RWPE1 (cell line): ENCODE results near the gene GALNT18.

Source experiments
- CTCF ChIA-PET: fragments of 350-600 bp; sonication (Branson Sonifier 250); formaldehyde crosslinking; extraction: SDS; loops from one replicate; lab custom pipeline; 2021; lab: Yijun Ruan, JAX
- POLR2A ChIA-PET: fragments of 400-600 bp; formaldehyde crosslinking; extraction: SDS; loops from one replicate; lab custom pipeline; 2020; ENCODE audit warnings: antibody characterized with exemption; ENCODE audit not compliant: low non-redundant PET; lab: Yijun Ruan, JAX
- DNase-seq: peaks from one replicate; pipeline ENCODE4 v3.0.0; 2012; ENCODE audit warnings: low spot score
- H3K27ac ChIP-seq: fragments of 450-650 bp; 2 replicates; pipeline ENCODE4 v1.5.1; 2017
- CTCF ChIP-seq: fragments of 450-650 bp; conservative IDR thresholded peaks from 2 replicates; pipeline ENCODE4 v1.5.1; 2017; ENCODE audit warnings: low read depth, mild to moderate bottlenecking

Gene GALNT18

DNA sequence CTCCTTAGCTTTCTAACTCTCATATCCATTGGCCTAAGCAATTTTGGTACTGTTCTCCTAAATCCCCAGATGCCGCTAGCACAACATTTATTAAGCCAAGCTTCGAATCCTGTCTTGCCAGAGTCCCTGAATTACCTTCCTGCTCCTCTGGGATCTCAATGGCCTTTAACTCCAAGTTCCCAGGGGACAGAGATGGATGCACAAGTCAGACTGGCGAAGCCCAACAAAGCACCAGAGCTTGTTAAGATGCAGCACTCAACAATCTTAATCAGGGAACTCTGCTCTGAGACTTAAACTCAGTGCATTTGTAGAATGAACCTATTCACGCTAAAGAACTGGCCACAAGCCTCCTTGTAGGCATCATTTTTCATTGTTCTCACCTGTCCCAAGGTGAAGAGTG, 9.4 kb downstream of the GALNT18 start:
- TF ChIP-seq CTCF: no peak
- ChIA-PET CTCF (interaction anchor here (1.2 kb wide), 1 partner anchor 187 kb away, joined by 4 read pairs; no protein-coding TSS in a partner anchor), POLR2A (no interaction called here)
- no peak for DNase-seq
- no peak overlapping the region for H3K27ac ChIP-seq

DNA sequence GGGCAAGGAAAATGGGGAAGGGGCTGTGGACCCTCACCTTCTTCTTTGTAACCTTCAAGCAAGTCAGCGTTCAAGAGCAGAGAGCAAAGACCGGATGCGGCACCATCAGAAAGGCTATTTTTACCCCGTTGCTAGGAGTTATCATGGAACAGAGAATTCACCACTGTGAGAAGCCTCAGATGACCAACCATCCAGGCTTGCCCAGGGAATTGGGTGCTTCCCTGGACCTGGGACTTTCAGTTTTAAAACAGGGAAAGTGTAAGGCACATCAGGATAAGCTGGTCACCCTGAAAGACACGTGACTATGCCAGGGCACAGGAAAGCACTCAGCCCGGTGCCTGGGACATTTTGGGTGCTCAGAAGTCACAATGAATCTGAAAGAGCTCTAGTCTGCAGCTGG, 10.4 kb downstream of the GALNT18 start:
- DNase-seq: no peak
- ChIA-PET POLR2A (no interaction called here), CTCF (interaction anchor here (1.2 kb wide), 1 partner anchor 188 kb away, joined by 4 read pairs; no protein-coding TSS in a partner anchor)
- TF ChIP-seq CTCF: no peak
- no peak overlapping the region for H3K27ac ChIP-seq

DNA sequence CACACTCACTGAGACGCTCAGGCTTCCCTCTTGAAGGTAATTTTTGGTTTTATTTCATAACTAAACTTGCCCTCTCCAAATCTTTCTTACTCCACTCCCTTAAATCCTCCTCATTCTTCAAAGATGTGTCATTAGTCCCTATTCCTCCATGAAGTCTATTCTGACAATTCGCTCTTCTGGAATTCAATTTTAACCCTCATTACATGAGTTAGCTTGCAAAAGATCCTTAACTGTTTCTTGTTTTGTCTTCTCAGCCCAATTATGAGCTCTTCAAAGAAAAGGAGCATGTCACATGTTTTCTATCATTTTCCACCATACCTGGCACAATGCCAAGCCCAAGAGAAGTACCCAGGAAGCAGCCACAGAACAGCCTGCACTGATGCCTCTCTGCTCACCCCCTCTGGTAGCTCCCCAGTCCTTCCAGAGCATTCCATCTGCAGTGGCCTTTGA, 13.0 kb downstream of the GALNT18 start:
- no peak for TF ChIP-seq CTCF
- peak overlapping the region; percentile 87 for H3K27ac ChIP-seq
- POLR2A ChIA-PET: no interaction called here
- CTCF ChIA-PET: no interaction called here
- DNase-seq: peak; percentile 62

DNA sequence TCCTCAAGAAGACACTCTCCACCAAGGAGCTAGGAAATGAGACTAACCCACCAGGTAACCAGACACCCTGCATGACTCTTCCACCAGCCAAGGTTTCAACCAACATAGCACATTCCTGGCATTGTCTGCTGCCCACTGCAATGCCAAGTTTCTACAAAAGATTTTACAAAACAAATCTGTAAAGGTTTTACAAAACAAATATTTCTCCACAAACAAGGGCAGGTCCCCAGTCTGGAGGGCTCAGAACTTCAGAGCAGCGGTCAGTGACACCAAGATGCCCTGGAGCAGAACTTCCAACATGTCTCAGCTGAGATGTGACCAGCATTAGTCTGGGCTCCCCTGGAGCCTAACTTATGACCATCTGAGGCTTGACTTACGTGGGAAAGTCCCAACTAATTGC, 14.0 kb downstream of the GALNT18 start:
- TF ChIP-seq CTCF: no peak
- CTCF ChIA-PET: interaction anchor here (0.7 kb wide), 2 partner anchors 45 to 341 kb away, joined by 3 read pairs; no protein-coding TSS in a partner anchor
- DNase-seq: peak; percentile 20
- POLR2A ChIA-PET: no interaction called here
- peak overlapping the region; percentile 87 for H3K27ac ChIP-seq

GRCh38 chr11:11605821-11606450, 15.9 kb downstream of the GALNT18 start:
- ChIA-PET CTCF (no interaction called here), POLR2A (no interaction called here)
- no peak for TF ChIP-seq CTCF

GRCh38 chr11:11605181-11605580, 16.6 kb downstream of the GALNT18 start:
- CTCF ChIA-PET: no interaction called here
- POLR2A ChIA-PET: no interaction called here

More at GRCh38 chr11:11605821-11606450, 15.9 kb downstream of the GALNT18 start:
- no peak overlapping the region for H3K27ac ChIP-seq
- no peak for DNase-seq

More at GRCh38 chr11:11605181-11605580, 16.6 kb downstream of the GALNT18 start:
- DNase-seq: no peak
- H3K27ac ChIP-seq: no peak overlapping the region
- no peak for TF ChIP-seq CTCF
